Fibroblast of the conjunctiva (primary cell): ENCODE measurements around the gene SGCD.

Experiments
- DNase-seq: peaks from one replicate; pipeline ENCODE4 v3.0.0-alpha.2; 2010; ENCODE audit warnings: low read depth

SGCD gene

GRCh38 chr5:156361436-156362109, 34.6 kb downstream of the SGCD start:
- DNase-seq = no peak

- DNase-seq = no peak
Observed at GRCh38 chr5:156363861-156364260, 36.9 kb downstream of the SGCD start.

DNA sequence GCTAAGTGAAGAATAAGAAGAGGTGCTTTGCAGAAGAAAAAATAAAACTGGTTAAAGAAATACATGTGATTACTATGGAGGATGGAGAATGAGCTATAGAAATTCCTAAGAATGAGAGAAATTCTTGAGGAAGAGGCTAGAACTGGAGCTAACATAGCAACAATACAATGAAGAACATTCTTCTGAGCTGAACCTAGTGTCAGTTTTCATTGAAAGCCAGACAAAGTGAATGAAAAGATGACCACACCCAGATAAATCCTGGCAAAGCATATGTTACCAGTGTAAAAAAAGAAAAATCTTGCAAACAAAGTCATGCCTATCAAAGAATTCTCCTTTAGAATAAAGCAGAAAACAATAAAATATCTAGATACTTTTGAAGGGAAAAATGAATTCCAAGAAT, 39.6 kb downstream of the SGCD start:
- no peak for DNase-seq

DNA sequence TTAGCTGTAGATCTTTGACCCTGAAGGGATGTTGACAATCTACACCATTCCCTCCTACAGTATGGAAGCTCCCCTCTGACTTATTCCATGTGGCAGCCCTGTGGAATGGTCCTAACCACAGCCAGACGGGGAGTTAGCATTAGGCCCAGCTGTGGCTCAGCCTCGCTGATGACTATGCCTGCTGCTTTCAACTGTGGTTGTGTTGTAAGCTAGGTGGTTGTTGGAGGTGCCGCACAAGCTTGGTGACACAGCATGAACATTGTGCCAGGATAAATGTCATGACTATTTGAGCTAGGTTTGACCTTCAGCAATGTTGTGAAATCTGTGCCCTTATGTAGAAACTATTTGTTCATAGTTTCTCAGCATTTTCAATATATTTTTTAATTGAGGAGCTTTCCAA, 40.6 kb downstream of the SGCD start:
- peak; percentile 62 for DNase-seq

DNA sequence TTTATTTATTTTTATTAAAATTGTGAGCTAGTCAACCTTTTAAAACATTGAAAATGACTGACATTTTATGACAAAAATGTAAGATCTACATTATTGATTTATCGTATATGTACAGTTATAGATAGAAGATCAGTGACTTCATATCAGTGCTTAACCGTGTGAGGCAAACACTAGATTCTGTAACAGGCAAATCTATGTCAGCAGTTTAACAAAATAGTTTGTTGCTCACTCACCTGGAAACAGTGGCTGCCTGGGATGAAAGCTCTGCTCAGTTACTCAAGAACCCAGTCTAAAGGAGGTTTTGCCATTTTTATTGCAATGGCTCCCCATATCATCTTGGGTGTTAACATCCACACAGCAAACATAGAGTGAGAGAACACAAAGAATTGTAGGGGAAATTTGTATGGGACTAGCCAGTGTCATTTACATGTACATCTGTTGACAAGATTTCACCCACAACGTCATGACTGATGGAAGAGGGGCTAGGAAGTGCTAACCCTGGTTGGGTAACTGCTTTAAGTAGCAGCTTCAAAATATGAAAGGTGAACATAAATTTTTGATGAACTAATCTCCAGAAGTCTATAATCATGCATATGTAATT, 49.0 kb downstream of the SGCD start:
- DNase-seq = no peak

DNA sequence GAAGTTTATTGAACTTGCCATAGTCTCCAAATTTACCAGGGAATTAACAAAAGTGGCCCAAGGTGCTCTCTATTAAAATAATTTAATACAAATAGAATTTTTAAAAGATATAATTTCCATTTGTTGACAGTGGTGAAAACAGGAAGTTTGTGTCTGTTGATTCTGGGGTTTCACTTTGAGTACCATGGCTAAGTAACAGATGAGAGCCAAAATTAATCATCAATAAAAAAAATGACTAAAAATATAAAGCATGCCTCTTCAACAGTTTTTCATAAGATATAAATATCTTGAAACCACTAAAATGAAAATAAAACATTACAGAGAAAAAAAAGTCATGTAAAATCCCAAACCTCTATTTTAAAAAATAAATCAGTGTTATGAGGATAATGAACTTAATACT, 49.8 kb downstream of the SGCD start:
- DNase-seq = no peak

DNA sequence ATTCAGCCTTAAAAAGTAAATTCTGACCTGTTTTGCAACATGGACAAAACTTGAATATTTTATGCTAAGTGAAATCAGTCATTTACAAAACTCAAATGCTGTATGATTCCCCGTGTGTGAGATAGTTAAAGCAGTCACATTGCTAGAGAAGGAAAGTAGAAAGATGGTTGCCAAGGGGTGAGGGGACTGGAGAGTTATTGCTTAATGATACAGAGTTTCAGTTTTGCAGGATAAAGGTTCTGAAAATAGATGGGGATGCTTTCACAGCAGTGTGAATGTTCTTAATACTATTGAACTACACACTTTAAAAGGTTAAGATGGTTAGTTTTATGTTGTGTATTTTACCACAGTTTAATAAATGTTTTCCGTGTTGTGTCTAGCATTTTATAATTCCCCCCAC, 51.2 kb downstream of the SGCD start:
- DNase-seq = no peak

DNA sequence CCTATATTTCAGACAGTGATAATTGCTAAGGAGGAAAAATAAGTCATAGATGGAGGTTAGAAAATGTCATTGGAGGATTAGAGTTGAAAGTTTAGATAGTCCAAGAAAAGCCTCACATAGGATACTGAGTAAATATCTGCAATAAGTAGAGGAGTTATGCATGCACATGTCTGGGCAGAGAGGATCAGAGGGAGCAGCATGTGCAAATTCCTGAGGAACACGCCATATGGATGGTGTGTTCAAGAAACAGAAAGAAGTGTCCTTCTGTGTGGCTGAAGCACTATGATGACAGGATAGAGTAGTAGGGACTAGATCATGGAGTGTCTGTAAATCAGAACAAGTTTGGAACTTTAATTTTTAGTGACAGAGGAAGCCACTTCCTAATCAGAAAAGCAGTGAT, 52.2 kb downstream of the SGCD start:
- no peak for DNase-seq

DNA sequence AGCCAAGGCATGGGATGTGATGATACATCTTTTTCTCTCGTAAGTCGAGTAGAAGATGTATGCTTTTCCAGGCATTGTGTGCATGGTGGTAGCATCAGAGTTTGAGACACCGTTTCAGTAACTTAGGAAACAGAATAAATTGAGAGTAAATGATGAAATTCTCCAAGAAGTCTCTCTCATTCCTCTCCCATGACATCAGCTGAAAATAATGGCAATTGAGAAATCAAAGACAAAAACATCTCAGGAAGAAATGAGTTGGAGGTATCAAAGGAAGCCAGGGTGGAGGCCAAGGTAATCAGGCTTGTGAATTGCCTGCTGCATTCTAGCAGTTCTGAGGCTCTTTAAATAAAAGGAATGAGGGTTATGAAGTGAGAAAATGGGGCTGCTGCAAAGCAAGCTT, 53.9 kb downstream of the SGCD start:
- DNase-seq = peak; percentile 63

DNA sequence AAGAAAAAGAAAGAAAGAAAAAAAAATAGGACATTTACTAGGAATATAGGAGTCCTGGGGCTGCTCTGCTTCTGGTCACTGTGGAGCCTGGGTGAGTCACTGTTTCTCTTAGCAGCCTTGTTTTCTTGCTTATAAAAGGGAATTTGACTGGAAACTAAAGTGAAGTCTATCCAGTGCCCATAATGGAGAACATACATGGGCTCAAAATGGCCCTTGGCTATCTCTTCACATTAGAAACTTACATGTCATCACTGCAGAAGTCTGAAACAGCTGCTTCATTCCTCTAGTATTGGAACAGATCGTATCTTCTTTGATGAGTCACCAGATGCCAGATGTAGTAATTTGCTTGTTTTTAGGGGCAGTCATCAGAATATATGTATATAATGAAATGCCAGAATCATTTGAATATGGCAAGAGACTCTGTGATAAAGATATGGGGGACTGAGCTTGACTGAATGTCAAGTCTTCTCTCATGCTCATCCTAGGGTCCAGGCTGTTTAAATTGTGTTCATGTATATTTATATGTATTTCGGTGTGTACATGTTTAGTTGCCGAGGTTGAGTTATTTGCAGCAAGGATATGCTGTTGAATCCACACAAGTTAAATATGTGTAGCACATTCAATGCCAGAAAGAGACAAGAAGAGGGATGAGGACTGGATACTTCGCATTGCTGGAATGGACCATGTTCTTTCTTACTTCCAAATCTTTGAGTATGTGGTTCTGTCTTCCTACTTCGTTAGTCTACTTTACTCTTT, 56.7 kb downstream of the SGCD start:
- DNase-seq = peak; percentile 62

GRCh38 chr5:156385416-156385815, 58.5 kb downstream of the SGCD start:
- DNase-seq = no peak

GRCh38 chr5:156386976-156387375, 60.0 kb downstream of the SGCD start:
- no peak for DNase-seq

GRCh38 chr5:156387391-156387790, 60.4 kb downstream of the SGCD start:
- no peak for DNase-seq

DNA sequence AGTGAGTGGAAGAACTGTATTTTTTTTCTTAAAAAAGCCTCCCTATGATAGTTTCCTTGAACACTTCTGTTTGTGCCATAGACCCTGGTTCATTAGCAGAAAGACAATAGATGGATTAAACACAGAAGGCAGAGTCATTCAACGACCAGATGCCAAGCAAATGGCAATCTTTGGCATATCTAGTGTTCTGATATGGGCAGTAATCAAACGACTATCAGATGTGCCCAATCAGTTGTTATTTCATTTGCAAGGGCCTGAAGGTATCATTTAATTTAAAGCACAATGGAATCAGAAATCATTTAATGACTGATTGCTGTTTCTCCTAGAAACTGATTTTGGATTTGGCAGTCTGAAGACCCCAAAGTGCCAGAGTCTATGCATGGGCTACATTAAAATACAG, 61.3 kb downstream of the SGCD start:
- no peak for DNase-seq

DNA sequence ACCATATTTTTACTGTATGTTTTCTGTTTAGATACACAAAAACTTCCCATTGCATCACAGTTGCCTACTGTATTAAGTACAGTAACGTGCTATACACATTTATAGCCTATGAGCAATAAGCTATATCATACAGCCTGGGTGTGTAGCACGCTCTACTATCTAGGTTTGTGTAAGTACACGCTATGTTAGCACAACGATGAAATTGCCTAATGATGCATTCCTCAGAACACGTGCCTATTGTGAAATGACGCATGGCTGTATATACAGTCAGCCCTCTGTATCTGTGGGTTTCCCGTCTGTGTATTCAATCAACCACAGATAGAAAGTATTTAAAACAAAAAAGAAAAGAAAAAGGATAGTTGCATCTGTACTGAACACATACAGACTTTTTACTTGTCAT, 64.2 kb downstream of the SGCD start:
- DNase-seq = no peak

DNA sequence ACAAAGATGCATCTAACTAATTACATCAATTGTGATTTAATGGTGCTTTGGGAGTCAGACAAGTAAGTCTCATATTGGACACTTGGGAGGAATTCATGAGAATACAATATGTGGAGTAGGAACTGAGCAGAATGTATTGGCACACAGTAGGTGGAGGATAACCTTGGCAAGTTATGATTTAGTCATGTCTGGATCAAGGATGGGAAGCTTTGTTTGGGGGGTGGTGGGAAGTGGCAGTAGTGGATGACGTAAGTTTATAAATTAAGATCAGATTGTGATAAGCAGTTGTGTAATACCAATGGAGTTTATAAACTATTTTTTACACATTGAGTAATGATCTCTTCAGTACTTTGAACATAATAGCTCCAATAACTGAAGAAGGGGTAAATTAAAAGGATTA, 67.0 kb downstream of the SGCD start:
- DNase-seq = no peak

DNA sequence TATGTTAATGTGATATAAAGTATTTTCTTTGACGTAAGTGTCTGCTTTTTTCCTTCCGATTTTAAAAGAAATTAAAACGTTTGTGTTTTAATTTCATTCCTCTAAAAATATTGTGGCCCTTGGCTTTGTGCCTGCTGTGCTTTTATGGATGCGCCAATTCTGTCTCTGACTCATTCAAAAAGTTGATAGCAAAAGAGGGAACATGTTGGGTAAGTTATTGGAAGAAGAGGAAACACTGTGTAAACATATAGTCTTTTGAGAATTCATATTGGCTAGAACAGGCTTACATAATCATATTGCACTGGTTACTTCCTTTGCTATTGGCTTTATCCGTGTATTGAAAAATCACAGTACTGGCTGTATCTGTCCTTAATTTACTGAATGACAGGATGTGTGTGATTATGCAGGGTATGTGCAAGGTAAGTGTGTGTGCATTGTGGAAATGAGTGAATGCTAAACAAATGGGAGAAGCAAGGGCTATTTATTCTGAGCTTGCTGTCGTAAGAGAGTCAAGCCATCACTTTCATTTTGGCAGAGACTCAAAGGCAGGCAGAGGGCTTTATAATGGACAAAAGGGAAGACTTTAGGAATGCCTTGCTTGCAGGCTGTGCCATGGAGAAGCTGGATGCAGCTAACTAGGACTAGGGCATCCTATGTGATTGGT, 67.8 kb downstream of the SGCD start:
- no peak for DNase-seq

DNA sequence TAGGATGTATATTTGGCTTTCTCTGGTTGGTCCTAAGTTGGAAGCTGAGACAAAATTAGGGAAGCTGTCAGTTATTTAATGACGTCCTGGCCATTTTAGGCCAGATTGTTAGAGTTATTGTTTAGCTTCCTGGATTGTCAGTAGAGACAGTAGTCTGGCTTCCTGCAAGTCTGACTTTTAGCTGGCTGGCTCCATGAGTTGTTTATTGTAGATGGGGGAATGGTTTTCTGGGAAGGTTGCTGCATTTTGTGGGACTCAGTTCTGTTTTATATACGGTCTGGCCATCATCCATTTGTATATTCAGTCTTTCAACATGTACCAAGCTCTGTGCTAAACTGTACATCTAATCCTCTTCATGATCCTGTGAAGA, 68.3 kb downstream of the SGCD start:
- DNase-seq = no peak

GRCh38 chr5:156396063-156396829, 69.3 kb downstream of the SGCD start:
- DNase-seq = no peak

DNA sequence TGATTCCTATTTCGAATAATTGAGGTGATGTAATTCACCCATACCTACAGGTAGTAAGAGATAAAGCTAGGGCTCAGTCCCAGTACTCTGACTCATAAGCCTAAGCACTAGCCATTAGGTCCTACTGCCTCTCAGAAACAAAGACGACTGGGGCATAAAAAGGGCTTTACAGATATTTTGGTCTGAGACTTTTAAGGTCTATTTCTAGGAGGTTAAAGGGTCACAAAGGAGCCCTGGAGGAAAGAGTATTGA, 69.8 kb downstream of the SGCD start:
- DNase-seq = no peak

DNA sequence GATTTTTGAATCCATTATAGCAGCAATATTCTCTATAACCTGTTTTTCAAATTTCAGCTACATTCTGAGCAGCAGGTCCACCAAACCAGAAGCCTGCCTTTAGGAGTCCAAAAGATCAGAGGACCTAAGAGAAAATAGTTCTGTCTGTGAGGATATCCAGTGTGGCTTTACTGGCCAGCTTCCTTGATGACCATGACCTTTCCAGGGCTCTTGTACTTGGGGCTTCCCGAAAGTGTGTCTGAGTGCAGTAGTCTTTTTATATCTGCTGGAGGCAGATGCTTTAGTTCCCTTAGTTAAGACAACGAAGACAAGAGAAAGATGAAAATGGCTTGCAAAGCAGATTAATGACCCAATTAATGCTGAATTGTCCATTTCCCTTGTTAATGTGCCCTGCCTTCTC, 72.4 kb downstream of the SGCD start:
- no peak for DNase-seq

GRCh38 chr5:156400231-156400986, 73.4 kb downstream of the SGCD start:
- DNase-seq = no peak
